GM19025 (cell line): Measurements from ENCODE around the gene CFAP46.
"Not testable (repeated sequence)": the region's sequence is repeated elsewhere in the genome, so short reads cannot be mapped to it uniquely, and the experiment has no call there.

Experiments
- ATAC-seq: cut with Tn5 transposase; IDR thresholded peaks from one replicate; pipeline ENCODE4 v1.9.1; 2021; ENCODE audit warnings: mild to moderate bottlenecking, low read depth, moderate library complexity; ENCODE audit not compliant: unreplicated experiment

CFAP46 gene

DNA sequence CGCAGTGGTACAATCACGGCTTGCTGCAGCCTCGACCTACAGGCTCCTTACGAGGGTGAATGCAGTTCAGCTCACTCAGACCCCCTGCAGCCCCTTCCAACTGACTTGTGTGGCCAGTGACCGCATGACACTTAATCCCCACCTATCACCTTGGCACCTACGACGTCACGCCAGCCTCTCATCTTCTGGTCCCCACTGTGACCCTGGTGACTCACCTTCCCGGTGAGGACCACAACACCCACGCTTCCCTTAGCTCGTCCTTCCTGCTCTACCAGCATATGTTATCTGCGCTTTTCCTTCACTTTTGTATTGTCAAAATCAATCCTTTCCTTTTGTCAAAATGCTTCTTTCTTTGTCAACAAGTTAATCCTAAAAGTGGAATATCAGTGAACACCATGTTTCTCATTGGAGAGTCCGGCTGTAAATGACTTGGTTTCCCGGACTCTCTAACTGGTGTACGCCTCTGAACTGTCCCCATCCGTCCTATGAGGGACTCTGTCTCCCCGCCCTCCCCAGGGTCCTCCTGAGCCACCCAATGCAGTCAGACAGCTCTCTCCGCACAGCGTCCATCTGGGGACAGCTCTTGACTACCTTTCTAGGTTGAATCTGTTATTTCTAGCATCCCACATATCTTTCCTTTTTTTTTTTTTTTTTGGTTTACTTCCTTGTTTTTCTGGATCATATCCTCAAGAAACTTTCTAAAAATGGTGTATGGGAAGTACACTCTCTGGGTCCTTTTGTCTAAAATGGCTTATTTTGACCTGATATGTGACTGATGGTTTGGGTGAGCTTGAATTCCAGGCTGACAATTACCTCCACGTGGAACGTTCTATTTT is 37.3 kb downstream of the CFAP46 start:
- no peak for ATAC-seq

DNA sequence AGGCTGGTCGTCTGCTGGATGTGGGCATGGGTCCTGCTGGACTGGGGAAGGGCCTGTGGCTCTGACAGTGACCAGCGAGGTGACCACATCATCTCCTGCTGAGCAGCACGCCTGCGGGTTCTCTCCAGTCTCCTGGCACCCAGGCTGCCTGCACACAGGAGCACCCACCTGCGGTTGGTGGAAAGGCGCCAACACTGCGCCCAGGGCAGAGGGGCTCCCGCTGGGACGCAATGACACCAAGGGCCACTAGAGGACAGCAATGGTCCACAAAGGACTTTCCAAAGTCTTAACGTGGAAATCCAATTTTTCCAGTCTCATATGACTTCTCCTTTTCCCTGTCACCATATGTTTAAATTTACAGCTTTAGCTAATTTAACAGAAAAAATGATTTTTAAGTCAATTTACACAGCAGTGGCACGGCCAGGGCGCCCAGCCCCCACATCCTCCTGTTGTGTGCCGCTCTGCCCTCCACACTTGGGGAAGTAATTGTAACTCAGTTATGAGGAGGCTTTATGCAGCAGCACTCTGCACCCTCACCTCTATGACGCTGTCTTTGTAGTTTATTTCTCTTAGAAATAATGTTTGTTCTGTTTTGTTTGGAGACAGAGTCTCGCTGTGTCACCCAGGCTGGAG is 38.1 kb downstream of the CFAP46 start:
- no peak for ATAC-seq

DNA sequence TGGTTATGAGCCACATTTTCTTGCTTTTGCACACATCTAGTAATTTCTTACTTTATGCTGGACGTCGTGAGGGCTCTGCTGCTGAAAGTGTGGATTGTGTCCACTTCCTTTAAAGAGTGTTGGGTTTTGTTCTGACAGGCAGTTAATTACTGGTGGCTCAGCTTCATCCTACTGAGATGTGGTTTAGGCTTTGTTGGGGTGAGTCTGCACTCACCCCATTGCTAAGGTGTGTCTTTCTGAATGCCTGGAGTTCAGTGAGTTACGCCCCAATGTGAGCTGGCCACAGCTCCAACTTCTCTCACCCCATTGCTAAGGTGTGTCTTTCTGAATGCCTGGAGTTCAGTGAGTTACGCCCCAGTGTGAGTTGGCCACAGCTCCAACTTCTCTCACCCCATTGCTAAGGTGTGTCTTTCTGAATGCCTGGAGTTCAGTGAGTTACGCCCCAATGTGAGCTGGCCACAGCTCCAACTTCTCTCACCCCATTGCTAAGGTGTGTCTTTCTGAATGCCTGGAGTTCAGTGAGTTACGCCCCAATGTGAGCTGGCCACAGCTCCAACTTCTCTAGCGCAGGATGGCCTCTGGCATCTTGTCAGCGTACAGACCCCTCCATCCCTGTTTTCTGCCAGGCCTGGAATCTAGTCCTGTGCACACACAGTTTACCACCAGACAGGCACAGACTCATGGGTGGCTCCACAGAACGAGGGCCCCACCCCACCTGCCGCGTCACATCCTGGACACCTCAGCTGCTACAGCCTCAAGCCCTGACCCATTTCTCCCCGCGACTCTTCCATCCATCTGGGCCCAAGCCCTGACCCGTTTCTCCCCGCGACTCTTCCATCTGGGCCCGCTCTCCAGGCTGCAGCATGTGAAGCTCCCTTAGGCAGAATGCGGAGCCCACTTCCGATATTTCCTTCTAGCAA is 39.5 kb downstream of the CFAP46 start:
- ATAC-seq = not testable (repeated sequence)

DNA sequence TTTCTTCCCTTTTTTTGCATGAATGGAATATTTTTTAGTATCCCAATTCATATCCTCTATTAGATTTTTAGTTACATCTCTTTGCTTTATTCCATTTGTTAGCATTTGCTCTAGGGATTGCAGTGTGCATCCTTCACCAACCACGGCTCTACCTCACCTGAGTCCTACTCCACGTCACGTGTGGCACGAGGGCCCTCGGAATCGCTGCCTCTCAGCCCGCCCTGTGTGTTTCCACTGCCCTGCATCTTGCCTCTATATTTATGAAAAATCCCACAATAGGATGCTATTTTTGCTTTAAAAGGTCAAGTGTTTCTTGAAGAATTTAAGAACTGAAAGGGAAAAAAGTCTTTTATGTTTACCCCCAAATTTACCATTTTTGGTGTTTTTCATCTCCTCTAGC is 41.0 kb downstream of the CFAP46 start:
- no peak for ATAC-seq

DNA sequence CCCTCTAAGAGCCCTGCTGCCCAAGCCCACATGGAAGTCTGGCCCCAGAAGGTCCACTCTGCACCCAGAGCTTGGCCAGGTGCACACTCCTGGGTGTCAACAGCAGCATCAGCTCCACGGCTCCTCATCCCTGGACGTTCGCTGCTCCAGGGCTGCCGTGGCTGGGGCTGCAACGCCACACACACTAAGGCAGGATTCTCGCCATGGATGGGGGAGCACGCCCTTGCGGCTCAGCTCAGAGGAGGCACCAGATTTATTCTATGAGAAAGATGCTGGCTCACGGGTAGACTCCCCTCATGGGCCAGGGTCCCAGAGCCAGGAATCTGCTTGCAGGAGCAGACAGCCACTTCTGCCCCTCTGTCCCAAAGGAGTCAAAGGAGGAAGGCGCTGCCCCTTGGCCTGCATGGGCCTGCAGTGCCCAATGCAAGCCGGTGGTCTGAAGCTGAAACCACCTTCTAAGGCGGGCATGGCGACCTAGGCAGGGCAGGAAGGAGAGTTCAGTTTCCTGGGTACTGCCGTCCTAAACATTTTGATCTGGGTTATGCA is 42.1 kb downstream of the CFAP46 start:
- ATAC-seq = no peak

DNA sequence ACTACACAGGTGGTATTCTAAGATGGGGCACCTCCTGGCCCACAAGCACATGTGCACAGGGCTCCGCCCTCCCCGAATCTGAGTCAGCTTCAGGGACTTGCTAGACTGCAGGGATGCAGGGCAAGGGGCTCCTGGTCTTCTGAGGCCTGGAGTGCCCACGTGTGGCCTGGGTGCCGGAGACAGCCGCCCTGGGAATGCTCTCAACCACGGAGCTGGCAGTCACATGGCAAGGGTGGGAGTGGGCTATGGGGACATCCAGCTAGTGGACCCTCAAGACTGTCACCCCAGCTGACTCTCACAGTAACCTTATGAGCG is 42.7 kb downstream of the CFAP46 start:
- no peak for ATAC-seq

DNA sequence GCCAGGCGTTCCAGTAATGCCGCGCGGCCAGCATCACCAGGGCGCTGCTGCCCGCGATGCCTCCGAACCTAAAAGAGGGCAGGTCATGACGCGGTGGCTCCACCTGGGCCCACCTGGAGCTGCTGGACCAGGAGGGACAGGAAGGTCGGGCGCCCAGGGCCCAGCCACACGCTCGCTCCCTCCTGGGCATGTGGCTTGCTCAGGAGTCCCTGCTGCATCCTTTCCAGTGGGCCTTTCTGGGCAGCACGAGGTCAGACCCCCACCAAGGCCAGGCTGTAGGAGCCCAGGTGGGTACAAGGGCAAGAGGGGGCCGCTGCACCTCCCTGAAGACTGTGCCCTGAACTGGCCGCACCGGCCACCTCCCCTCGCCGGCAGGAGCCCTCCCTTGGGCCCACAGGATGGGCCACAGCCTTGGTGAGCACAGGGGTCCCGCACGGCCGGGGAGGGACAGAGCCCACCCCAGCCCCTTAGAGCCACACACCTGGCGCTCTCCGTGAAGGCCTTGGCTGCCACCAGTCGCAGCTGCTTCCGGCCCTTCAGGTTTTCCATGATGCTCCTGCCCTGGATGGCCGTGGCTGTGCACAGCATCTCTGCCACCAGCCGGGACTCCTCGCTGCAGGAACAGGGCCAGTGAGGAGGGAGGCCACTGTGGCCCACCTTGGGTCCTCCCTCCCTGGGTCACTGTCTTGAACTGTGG is 43.2 kb downstream of the CFAP46 start:
- no peak for ATAC-seq

DNA sequence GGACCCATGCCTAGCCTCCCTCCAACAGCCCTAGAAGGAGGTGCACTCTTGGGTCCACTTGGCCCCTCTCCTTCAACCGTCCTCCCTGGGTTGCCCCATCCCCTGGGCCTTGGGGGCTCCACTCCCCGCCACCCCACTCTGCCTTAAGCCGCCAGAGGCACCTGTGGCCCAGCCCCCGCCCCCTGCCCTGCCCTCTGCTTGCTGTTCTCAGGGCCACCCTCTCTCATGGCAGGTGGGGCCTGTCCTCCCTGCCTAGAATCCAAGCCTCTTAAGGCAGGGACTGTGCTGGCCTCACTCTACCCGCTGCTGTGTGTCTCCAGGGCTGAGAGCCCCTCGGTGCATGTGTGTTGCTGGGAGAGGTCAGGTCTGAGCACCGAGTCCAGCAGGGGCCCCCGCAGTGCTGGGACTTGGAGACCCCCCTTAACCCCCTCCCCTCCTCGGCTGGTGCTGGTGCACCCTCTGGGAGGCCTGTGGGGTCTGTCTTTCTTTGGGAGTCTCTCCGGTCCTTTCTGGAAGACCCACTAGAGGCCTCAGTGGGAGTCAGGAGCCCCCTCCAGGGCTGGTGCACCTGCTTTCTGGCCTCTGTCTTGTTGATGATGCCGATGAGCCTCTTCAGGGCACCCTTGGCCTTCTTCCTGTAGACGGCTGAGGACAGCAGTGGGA is 43.8 kb downstream of the CFAP46 start:
- no peak for ATAC-seq

DNA sequence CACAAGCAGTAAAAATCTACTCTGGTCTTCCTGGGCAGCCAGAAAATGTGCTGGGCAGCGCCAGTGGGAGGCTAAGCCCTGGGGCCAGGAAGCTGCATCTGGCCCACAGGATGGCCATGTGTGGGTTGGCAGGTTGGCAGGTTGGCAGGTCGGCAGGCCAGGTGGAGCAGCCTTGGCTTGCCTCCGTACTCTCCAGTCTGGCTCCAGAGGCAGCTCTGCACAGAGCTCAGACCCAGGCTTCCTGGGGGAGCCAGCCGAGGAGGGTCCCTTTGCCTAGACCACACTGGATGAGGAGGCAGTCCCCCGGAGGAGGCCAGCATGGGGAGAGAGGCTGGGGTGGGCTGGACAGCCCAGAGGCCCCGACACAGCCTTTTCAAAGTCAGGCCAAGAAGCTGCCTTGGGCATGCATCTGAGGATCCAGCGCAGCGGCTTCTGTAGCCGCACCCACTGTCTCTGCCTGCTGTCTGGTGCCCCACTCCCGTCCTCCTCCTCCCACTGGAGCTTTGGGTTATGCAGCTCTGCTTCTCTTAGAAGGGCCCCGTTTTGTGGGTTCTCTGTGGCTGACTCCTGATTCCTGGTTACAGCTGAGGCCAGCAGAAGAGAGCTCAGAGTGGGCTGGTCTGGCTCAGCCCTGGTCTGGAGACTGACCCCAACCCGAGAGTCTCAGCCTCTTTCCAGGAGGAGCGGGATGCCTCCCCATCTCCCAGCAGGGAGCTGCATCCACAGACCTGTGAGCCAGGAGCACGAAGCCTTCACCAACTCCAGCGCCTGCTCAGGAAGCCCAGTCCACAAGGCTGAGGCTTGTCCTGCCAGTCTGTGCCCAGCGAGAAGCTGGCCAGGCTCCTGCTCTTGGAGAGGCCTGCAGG is 44.6 kb downstream of the CFAP46 start:
- no peak for ATAC-seq

DNA sequence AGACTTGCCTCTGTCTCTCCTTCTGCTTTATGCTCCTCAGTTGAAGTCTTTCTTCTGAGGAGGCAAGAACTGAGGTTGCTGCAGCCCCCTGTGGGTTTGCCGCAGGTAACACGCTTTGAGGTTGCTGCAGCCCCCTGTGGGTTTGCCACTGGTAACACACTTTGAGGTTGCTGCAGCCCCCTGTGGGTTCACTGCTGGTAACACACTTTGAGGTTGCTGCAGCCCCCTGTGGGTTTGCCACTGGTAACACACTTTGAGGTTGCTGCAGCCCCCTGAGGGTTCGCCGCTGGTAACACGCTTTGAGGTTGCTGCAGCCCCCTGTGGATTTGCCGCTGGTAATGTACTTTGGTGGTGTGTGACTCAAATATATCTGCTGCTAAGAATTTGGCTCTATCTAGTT is 48.6 kb downstream of the CFAP46 start:
- ATAC-seq = not testable (repeated sequence)

DNA sequence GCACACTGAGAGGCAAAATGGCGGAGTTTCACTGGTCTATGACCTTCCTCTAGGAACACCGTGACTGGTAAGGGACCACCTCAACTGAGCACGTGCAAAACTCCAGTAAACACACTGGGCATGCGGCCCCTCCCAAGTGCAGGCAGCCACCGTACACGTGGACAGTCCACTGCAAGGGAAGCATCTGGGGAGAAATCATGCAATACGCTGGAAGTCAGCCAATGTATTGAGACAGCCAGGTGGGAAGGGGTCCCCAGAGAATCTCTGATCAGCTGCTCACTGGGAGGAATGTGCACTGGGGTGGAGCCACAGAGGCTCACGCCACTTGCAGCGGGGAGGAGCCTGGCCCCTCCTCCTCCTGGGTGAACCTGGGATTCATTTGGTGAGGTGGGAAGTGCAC is 49.3 kb downstream of the CFAP46 start:
- no peak for ATAC-seq

DNA sequence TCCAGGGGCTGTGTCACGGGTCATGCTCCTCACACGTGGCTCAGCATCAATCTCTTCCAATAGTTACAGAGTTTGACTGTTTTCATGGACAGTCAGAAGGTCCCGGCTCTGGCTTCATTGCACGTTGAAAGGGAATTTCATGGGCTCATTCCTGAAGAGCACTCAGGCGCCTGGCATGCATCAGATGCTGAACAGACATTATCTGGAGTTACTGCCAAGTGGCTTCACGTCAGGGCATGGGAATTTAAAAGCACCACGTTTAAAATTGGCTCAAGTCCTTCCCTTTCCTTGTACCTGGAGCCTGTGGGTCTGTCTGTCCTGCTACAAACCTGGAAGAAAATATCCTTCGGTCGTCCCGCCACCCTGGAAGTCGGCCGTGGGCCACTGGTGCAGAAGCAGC is 50.4 kb downstream of the CFAP46 start:
- ATAC-seq = no peak

DNA sequence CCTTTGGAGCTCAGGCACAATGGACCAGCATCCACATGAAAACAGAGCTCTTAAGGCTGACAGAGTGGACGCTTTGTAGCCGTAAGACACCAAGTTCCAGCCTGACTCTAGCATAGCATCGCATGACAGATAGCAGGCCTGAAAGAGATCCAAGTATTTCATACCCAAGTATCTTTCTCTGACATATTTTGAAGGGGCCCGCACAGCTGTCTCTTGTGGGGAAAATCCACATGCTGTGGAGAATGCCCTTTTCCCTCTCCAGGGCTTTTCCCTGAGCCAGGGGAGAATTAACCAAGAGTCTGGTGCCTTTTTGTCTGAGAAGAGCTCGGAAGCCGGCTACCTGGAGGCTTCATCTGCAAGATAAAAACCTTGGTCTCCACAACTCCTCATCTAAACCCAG is 51.0 kb downstream of the CFAP46 start:
- no peak for ATAC-seq

DNA sequence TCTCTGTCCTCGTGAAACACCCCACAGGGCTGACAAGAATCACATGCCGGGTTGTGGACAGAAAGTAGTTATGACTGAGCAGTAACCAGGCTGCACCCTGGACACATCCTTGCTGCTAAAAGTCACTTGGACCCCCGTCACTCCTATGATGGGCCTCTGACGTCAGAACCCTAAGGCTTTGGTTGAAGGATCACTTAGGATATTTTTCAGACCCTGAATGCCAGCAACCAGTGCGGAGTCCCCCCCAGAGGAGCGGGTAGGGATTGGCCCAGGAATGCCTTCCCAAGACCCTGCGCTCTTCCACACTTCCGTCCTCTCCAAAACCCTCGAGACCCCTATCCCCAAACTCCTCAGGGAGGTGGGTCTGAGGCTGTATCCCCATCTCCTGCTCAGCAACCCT is 52.1 kb downstream of the CFAP46 start:
- no peak for ATAC-seq

DNA sequence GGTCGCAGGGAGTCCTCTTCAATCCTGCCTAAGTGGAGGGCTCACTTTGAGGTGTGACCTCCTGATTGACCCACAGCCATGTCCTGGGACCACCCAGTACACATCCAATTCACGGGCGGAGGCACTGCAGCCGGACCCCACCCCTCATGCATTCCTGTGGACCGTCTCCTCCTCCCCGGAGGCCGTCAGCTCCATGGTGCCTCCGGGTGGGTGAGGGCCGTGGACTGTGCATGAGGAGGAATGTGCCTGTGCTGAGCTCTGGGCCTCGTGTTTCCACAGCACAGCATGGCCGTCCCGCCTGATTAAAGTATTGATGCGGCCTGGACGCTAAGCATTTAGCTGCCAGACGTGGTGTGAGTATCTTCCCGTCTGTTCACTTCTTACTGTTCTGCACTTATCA is 52.8 kb downstream of the CFAP46 start:
- no peak for ATAC-seq

DNA sequence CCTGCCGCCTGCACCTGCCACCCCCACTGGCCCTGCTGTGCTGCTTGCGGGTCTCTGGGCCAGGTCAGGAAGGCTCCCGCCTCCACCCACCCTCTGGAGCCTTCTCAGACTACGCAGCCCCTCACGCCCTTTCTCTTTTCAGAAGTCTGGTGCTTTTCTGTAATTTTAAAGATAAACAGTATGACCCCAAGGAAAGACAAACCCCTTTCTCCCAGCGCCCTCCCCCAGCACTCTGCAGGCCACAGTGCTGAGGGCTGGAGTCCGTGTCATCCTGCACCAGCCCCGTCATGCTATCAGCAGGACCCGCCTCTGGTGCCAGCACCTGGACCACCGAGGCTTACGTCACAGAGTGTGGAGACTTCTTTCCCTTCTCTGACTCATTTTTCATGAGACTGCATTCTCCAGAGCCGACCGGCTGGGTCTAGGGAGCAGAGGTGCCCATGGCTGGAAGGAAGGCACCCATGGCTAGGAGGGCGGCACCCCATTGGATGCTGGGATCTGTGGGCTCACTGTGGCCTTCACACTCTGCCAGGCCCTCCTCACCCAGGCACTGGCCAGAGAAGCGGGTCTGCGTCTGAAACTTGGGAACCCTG is 53.4 kb downstream of the CFAP46 start:
- ATAC-seq = no peak

DNA sequence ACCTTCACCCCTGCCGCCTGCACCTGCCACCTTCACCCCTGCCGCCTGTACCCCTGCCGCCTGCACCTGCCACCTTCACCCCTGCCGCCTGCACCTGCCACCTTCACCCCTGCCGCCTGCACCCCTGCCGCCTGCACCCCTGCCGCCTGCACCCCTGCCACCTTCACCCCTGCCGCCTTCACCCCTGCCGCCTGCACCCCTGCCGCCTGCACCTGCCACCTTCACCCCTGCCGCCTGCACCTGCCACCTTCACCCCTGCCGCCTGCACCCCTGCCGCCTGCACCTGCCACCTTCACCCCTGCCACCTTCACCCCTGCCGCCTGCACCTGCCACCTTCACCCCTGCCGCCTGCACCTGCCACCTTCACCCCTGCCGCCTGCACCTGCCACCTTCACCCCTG is 53.9 kb downstream of the CFAP46 start:
- not testable (repeated sequence) for ATAC-seq

DNA sequence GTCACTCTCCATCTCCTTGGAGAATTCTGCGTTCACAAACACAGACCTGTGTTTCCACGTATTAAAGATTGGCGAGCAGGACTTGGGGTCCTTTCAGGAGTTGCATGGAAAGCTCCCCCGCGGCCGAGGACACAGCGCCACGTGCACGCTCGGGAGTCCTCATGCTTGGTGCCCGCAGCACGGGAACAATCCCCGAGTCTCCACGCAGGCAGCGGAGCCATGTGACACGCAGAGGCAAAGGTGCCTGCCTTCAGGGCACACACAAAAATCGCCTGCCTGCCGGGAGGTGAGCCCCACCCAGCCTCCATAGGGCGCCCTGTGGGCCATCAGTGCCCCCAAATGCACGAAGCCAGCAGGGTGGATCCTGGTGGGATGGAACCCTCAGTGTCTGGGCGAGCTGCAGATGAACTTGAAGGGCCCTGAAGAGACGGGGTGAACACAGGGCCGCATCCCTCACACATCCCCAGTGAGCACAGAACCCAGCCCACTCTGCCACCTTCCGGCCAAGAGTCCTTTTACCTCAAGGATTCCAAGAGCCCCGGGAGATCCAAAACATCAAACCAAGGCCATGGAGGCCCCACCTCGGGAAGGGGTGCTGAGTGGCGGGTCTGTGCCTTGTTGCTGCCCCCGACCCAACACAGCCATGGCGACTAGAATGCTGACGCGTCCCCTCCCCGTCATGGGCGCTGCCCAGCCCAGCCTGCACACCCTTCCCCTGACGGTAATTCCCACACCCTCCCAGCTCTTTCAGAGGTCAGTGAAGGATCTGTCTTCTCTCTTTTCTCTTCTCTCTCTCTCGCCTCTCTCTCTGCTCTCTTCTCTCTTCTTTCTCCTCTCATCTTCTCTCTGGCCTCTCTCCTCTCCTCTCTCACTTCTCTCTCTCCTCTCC is 55.9 kb downstream of the CFAP46 start:
- ATAC-seq = no peak
